Adrenal gland (tissue), 12 donors: Measurements from ENCODE around the gene DLGAP4. TPM values are rescaled to one million over a fixed set of nuclear protein-coding genes. Genes with fewer than 3 reads are reported as not detected.

Experiments used
- DNase-seq, 7 donors: peaks; one replicate each; pipeline ENCODE4 v3.0.0-alpha.2; 2019 to 2020
- H3K27ac ChIP-seq, 5 donors: fragments of 200-600 bp; sonication (generic) in 4 of 5; 1 replicate in 3 of 5; 2 replicates in 2 of 5; pipeline versions ENCODE4 v1.5.1 to v1.8.0; 2016 to 2020; ENCODE audit warnings: mild to moderate bottlenecking in 1 of 5
- H3K27me3 ChIP-seq: fragments of 200-600 bp; 2 replicates; pipeline ENCODE4 v1.8.0; 2021
- H3K36me3 ChIP-seq, 2 donors: fragments of 200-600 bp; replicated peaks in 1 of 2; 1 replicate in 1 of 2; 2 replicates in 1 of 2; pipeline versions ENCODE4 v1.5.1 to v1.8.0; 2018 to 2022
- H3K4me1 ChIP-seq, 2 donors: fragments of 200-600 bp; replicated peaks in 1 of 2; 1 replicate in 1 of 2; 2 replicates in 1 of 2; pipeline versions ENCODE4 v1.5.1 to v1.8.0; 2018 to 2021
- H3K4me3 ChIP-seq, 4 donors: fragments of 200-600 bp; sonication (generic) in 3 of 4; one replicate each; pipeline ENCODE4 v1.5.1; 2016 to 2018
- H3K9me3 ChIP-seq, 3 donors: fragments of 200-600 bp; sonication (generic) in 1 of 3; replicated peaks in 1 of 3; 1 replicate in 2 of 3; 2 replicates in 1 of 3; pipeline versions ENCODE4 v1.5.1 to v1.8.0; 2016 to 2021
- CTCF ChIP-seq, 6 experiments: fragments of 450-650 bp in 4 of 6; fragments of 200-600 bp in 2 of 6; sonication (generic) in 1 of 6; IDR thresholded peaks; 1 replicate in 5 of 6; 2 replicates in 1 of 6; pipeline versions ENCODE4 v1.5.1 to v1.8.0; 2016 to 2021; ENCODE audit warnings: antibody characterized with exemption in 6 of 6, mild to moderate bottlenecking in 2 of 6, moderate library complexity in 1 of 6
- POLR2A ChIP-seq, 2 donors: fragments of 450-650 bp; IDR thresholded peaks; one replicate each; pipeline ENCODE4 v1.6.1; 2017; ENCODE audit warnings: antibody characterized with exemption in 2 of 2, mild to moderate bottlenecking in 2 of 2, moderate library complexity in 1 of 2
- WGBS, 4 donors: extraction: QIAGEN DNeasy Blood & Tissue Kit in 2 of 4; methylation state at CpG; one replicate each; pipeline versions ENCODE4 v1.1.5 to v1.1.7; 2013 to 2017; 5-methylcytosine and 5-hydroxymethylcytosine counted together
- intact Hi-C, 2 donors: fragments of 100-400 bp; cut with DNase I; formaldehyde crosslinking; loops; one replicate each; pipeline versions ENCODE4 v1.14.1 to v1.15.0; 2022 to 2023
- polyA plus RNA-seq, 3 donors: library from polyadenylated mRNA; stranded (reverse); fragments of 200-250 nt in 2 of 3; fragments of 350-450 nt in 1 of 3; fragmentation: Illumina TruSeq in 1 of 3; extraction: RNeasy Lipid Tissue Mini Kit (QIAGEN cat#74804) in 1 of 3; gene quantifications; one replicate each; pipeline ENCODE4 v1.2.3, GENCODE V29; 2013 to 2014
- total RNA-seq, 9 donors: library from RNA; depleted of rRNA in 4 of 9; stranded (reverse); fragments of >200 nt in 4 of 9; fragments of 120-200 nt in 1 of 9; fragmentation: NEBNext Ultra II Directional in 1 of 9; extraction: Animal tissue kit (Norgen Biotek cat#: 25700) in 1 of 9; gene quantifications; one replicate each; pipeline versions ENCODE4 v1.1.0 to v1.2.4, GENCODE V29; 2013 to 2023
- donor health status: healthy with polysubstance abuse.
- donor health status: Bipolar disorder and iron deficiency.
- donor health status: DM: yes; HTN: yes; CAD: no.
- donor health status: DM: no; HTN: no; CAD: no.
- donor health status: DM: no; HTN: no; CAD: no.
- donor health status: DM: yes; HTN: yes; CAD: no.

The DLGAP4 gene
- total and polyA plus RNA-seq, 12 donors: 13.5 to 95.2 (median 64.0) TPM

DNA sequence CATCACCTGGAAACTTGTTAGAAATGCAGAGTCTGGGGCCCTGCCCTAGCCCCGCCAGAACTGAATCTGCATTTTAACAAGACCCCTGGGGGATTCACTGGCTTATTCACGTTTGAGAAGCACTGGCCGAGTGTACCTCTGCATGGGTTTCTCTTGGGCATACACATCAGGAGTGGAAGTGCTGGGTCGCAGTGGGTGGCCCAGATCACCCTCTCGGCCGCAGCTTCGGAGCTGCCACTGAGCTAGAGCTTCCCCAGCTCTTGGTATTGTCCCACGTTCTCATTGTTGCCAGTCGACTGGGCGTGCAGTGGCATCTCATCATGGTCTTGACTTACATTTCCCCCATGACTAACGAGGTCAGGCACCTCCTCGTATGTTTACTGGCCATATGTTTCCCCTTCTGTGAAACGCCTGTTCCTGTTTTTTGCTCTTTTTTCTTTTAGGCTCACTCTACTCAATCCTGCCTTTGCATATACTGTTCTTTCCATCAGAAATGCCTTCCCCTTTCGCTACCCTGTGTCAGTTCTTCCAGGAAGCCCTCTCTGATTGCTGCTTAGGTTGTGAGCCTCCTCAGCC lies 3.0 kb upstream of the DLGAP4 start:
- intact Hi-C loops: no loop called here

GRCh38 chr20:36303831-36304230 lies 2.3 kb upstream of the DLGAP4 start:
- Histone ChIP-seq H3K9me3 (no peaks in the 10 kb centered on the region), H3K4me3 (no peak overlapping the region), H3K36me3 (no peaks in the 10 kb centered on the region), H3K27ac (no peak overlapping the region), H3K4me1 (peaks cover 7% of the 10 kb centered on the region in 2 donors), H3K27me3 (peaks cover 30% of the 10 kb centered on the region)
- WGBS, 4 donors: 60 to 72% (median 64%) methylated on average over 1 of the region's 1 CpG; no CpG with 5 or more reads in 1 of the 4 donors
- peak in 1 of 7 donors; percentile 33 for DNase-seq
- intact Hi-C loops: no loop called here
- TF ChIP-seq CTCF (IDR thresholded peaks at IDR 0.05) (no peak), POLR2A (IDR thresholded peaks at IDR 0.05) (no peak)

More for the DNA sequence above, 3.0 kb upstream of the DLGAP4 start:
- no peaks in the 10 kb centered on the region for H3K9me3 ChIP-seq
- H3K36me3 ChIP-seq: no peaks in the 10 kb centered on the region
- no peak overlapping the region for H3K27ac ChIP-seq
- WGBS, 4 donors: 44 to 52% (median 47%) methylated on average over 14 of the region's 14 CpGs
- H3K4me1 ChIP-seq: peaks cover 7% of the 10 kb centered on the region in 2 donors
- no peak overlapping the region for H3K4me3 ChIP-seq
- peaks cover 30% of the 10 kb centered on the region for H3K27me3 ChIP-seq
- TF ChIP-seq POLR2A (IDR thresholded peaks at IDR 0.05) (no peak), CTCF (IDR thresholded peaks at IDR 0.05) (no peak)
- peak in 1 of 7 donors; percentile 2 for DNase-seq

DNA sequence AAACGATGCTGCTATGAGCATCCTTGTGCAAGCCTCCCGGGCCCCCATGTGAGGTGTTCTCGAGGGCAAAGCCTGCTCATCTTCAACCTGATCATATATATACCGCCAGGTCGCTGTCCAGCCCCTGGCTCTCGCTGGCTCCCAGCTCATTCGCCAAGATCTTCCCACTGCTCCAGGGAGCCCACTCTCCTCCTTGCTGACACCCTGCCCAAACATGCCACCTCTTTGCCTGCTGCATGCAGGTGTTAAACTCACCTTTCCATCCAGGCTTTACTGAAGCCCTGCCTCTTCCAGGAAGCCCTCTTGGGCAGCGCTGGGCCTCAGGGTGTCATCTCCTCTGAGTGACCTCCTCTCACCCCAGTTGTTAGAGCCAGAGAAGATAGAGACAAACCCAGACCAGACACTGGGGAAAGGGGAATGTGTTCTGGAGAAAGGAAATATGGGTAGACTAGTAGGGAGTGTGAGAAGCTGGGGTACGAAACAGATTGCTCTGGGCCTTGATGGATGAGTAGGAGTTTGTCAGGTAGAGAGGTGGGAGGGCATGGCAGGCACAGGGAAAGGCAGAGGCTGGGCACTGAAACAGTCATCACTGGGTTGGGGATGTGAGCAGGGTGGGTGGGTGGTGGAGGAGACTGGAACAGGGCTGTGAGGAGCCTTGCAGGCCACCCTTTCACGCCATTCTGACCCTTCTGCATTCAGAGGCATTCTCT lies 1.2 kb upstream of the DLGAP4 start:
- intact Hi-C loops: no loop called here
- WGBS, 4 donors: 56 to 63% (median 60%) methylated on average over 9 to 10 of the region's 10 CpGs
- no peaks in the 10 kb centered on the region for H3K36me3 ChIP-seq
- peaks cover 7% of the 10 kb centered on the region in 2 donors for H3K4me1 ChIP-seq
- peaks cover 30% of the 10 kb centered on the region for H3K27me3 ChIP-seq
- H3K9me3 ChIP-seq: no peaks in the 10 kb centered on the region
- H3K27ac ChIP-seq: no peak overlapping the region
- no peak overlapping the region for H3K4me3 ChIP-seq
- peak in 1 of 7 donors; percentile 20 for DNase-seq
- no peak for TF ChIP-seq POLR2A (IDR thresholded peaks at IDR 0.05)

- TF ChIP-seq POLR2A (IDR thresholded peaks at IDR 0.05): no peak
- no peak for TF ChIP-seq CTCF (IDR thresholded peaks at IDR 0.05)
- no peaks in the 10 kb centered on the region for H3K9me3 ChIP-seq
- intact Hi-C loops: no loop called here
- no peaks in the 10 kb centered on the region for H3K36me3 ChIP-seq
- peaks cover 7% of the 10 kb centered on the region in 2 donors for H3K4me1 ChIP-seq
- H3K4me3 ChIP-seq: peak overlapping the region in 1 of 4 donors; percentile 53
- H3K27ac ChIP-seq: no peak overlapping the region
- peaks cover 30% of the 10 kb centered on the region for H3K27me3 ChIP-seq
- WGBS, 4 donors: 6 to 15% (median 7%) methylated on average over 14 to 70 of the region's 70 CpGs
- DNase-seq: peak in 1 of 7 donors; percentile 31
Measured at GRCh38 chr20:36306553-36307411, 643 bp downstream of the DLGAP4 start.
